Lung (tissue), 12 donors: Measurements from ENCODE around the gene SPATA6L. TPM values are rescaled to one million over a fixed set of nuclear protein-coding genes. Genes with fewer than 3 reads are reported as not detected.

Experiments
- ATAC-seq: fragments of 200-7000 bp; cut with Tn5 transposase; one replicate; pipeline ENCODE4 v1.9.1; 2020; ENCODE audit warnings: moderate number of reproducible peaks; ENCODE audit not compliant: insufficient read depth, low FRiP score
- DNase-seq, 3 donors: peaks; one replicate each; pipeline ENCODE4 v3.0.0-alpha.2; 2013 to 2017
- H3K27ac ChIP-seq, 2 donors: one replicate each; pipeline ENCODE4 v1.5.1; 2013; ENCODE audit warnings: mild to moderate bottlenecking in 2 of 2, moderate library complexity in 2 of 2, control low read depth in 1 of 2, inconsistent platforms in 1 of 2, low read depth in 1 of 2, low read length in 1 of 2
- H3K27me3 ChIP-seq, 3 donors: one replicate each; pipeline ENCODE4 v1.5.1; 2013; ENCODE audit warnings: low read length in 2 of 3; ENCODE audit not compliant: control insufficient read depth in 3 of 3, insufficient read depth in 3 of 3
- H3K36me3 ChIP-seq, 4 donors: one replicate each; pipeline ENCODE4 v1.5.1; 2013; ENCODE audit warnings: low read length in 4 of 4, mild to moderate bottlenecking in 1 of 4, moderate library complexity in 1 of 4; ENCODE audit not compliant: control insufficient read depth in 4 of 4, insufficient read depth in 4 of 4
- H3K4me1 ChIP-seq, 5 donors: one replicate each; pipeline ENCODE4 v1.5.1; 2013; ENCODE audit warnings: low read length in 5 of 5, mild to moderate bottlenecking in 2 of 5, moderate library complexity in 1 of 5; ENCODE audit not compliant: control insufficient read depth in 5 of 5, insufficient read depth in 5 of 5
- H3K4me3 ChIP-seq: one replicate; pipeline ENCODE4 v1.5.1; 2013; ENCODE audit warnings: mild to moderate bottlenecking, control low read depth, moderate library complexity
- H3K9ac ChIP-seq, 2 donors: one replicate each; pipeline ENCODE4 v1.5.1; 2013; ENCODE audit warnings: low read length in 2 of 2, control low read depth in 1 of 2; ENCODE audit not compliant: insufficient read depth in 1 of 2
- H3K9me3 ChIP-seq, 4 donors: one replicate each; pipeline ENCODE4 v1.5.1; 2013; ENCODE audit warnings: low read length in 3 of 4, mild to moderate bottlenecking in 1 of 4, moderate library complexity in 1 of 4; ENCODE audit not compliant: control insufficient read depth in 4 of 4, insufficient read depth in 3 of 4
- WGBS, 2 donors: extraction: QIAGEN DNeasy Blood & Tissue Kit; methylation state at CpG; one replicate each; pipeline ENCODE4 v1.1.7; 2013; 5-methylcytosine and 5-hydroxymethylcytosine counted together
- polyA plus RNA-seq, 2 donors: library from polyadenylated mRNA; stranded (reverse); fragments of 200-250 nt; gene quantifications; one replicate each; pipeline ENCODE4 v1.2.1, GENCODE V29; 2013
- total RNA-seq, 2 donors: library from RNA; depleted of rRNA in 1 of 2; stranded (reverse); fragments of >200 nt in 1 of 2; gene quantifications; one replicate each; pipeline ENCODE4 v1.2.1, GENCODE V29; 2014 to 2021
- TF ChIP-seq, protein P1 (sequence below): IDR thresholded peaks from 2 replicates; pipeline ENCODE4 v1.5.1; 2012; ENCODE audit warnings: mild to moderate bottlenecking; ENCODE audit errors: control extremely low read depth, extremely low read depth
- donor health status: control.
- donor health status: control.
- donor health status: Bipolar disorder and iron deficiency.
- donor health status: healthy.
- donor health status: DM: yes; HTN: yes; CAD: no.

The SPATA6L gene
- total and polyA plus RNA-seq, 4 donors, result 2.1 to 25.6 (median 11.4) TPM

- no peaks in the 10 kb centered on the region for H3K4me1 ChIP-seq
- H3K9me3 ChIP-seq, result no peaks in the 10 kb centered on the region
- H3K27me3 ChIP-seq, result no peaks in the 10 kb centered on the region
- DNase-seq (no peak), ATAC-seq (no peak)
- H3K9ac ChIP-seq, result no peak overlapping the region
- 80 to 88% methylated on average over 5 of the region's 5 CpGs for WGBS, 2 donors
- no peak overlapping the region for H3K27ac ChIP-seq
- H3K4me3 ChIP-seq, result no peak overlapping the region
- H3K36me3 ChIP-seq, result peaks cover 0 to 2% (median 0%) of the 10 kb centered on the region in 4 donors
- TF ChIP-seq, protein P1, sequence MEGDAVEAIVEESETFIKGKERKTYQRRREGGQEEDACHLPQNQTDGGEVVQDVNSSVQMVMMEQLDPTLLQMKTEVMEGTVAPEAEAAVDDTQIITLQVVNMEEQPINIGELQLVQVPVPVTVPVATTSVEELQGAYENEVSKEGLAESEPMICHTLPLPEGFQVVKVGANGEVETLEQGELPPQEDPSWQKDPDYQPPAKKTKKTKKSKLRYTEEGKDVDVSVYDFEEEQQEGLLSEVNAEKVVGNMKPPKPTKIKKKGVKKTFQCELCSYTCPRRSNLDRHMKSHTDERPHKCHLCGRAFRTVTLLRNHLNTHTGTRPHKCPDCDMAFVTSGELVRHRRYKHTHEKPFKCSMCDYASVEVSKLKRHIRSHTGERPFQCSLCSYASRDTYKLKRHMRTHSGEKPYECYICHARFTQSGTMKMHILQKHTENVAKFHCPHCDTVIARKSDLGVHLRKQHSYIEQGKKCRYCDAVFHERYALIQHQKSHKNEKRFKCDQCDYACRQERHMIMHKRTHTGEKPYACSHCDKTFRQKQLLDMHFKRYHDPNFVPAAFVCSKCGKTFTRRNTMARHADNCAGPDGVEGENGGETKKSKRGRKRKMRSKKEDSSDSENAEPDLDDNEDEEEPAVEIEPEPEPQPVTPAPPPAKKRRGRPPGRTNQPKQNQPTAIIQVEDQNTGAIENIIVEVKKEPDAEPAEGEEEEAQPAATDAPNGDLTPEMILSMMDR, result no peak
Measured at GRCh38 chr9:4603830-4604229, 62.5 kb downstream of the SPATA6L start.

DNA sequence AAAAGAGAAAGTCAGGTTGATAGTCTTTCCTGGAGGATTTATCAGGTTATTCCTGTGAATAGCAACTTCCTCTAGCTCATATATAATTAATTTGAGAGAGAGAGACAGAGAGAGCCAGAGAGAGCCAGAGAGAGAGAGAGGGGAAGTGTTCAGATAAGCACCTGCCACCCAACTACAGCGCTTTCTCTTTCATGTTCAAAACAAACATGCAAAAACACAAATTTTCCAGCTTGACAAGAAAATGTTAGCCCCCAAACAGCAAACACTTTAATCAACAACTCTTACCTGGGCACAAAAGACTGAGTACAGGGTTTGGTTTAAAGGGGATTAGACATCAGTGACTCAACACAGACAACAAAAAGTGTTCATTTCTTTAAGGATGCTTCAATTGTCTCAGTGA lies 65.9 kb downstream of the SPATA6L start:
- no peak for ATAC-seq

GRCh38 chr9:4596165-4596922 lies 69.9 kb downstream of the SPATA6L start:
- TF ChIP-seq, protein P1, result no peak
- 52 to 53% methylated on average over 11 of the region's 11 CpGs for WGBS, 2 donors
- Histone ChIP-seq H3K27ac (peak overlapping the region in 1 of 2 donors; percentile 10), H3K4me1 (peaks cover 0 to 13% (median 0%) of the 10 kb centered on the region in 5 donors), H3K9ac (no peak overlapping the region), H3K36me3 (no peaks in the 10 kb centered on the region), H3K4me3 (no peak overlapping the region), H3K27me3 (no peaks in the 10 kb centered on the region), H3K9me3 (no peaks in the 10 kb centered on the region)
- peak in 2 of 3 donors; percentile 5 to 17 for DNase-seq
- no peak for ATAC-seq

More for the DNA sequence above, 65.9 kb downstream of the SPATA6L start:
- Histone ChIP-seq H3K9me3 (no peaks in the 10 kb centered on the region), H3K4me1 (peaks cover 0 to 9% (median 0%) of the 10 kb centered on the region in 5 donors), H3K27ac (no peak overlapping the region), H3K4me3 (no peak overlapping the region), H3K27me3 (no peaks in the 10 kb centered on the region), H3K9ac (no peak overlapping the region), H3K36me3 (peaks cover 0 to 2% (median 0%) of the 10 kb centered on the region in 4 donors)
- TF ChIP-seq, protein P1, result no peak
- DNase-seq, result no peak
- WGBS, 2 donors, result 27 to 62% methylated on average over 1 of the region's 1 CpG
